ENCODE measurements around the gene SEC14L5.
A peak's percentile ranks its signal among the peaks of the same experiment; 100 is the strongest.

DNA sequence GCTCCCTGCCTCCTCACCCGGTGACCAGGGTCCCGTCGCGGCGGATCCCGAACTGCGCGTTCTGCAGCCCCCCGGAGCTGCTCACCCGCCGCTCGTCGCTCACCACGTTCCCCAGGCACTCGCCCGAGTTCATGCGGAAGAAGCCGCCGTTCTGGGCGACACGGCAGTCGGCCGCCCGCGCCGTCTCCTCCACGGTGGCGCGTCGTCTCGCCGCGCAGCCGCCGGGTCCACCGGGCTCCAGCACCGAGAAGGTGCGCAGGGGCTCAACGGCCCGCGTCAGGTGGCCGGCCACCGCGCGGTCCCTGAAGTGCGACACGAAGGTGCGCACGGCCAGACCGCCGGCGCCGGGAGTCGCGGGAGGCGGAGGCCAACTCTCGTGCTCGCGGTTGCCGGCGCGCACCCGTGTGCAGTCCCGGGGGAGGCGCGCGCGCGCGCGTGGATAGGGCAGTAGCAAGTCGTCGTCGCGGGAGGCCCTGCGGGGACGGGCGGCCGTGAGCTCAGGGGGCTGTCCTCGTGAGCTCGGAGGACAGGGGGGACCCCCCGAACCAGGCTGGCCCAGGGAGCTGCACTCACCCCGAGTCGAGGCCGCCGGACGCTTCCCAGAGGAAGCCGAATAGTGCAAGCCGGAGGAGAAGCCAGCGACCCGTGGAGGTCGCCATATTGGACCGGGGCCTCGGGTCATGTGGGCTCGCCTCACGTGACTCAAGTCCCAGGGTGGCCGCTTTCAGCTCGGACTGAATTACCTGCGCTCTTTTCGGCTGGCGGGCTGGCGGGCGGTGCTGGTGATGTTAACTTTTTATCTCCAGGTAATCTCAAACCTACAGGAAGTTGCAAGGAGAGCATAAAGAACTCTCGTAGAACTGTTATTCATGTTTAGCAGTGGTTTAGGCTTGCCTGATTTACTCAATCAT lies 75.4 kb downstream of the SEC14L5 start, which contains the start of gene NAGPA:
- TF ChIP-seq CTCF (conservative IDR thresholded peaks at IDR 0.05; ENCODE audit: low read depth, low read length) (no peak), POLR2A (IDR thresholded peaks at IDR 0.05; ENCODE audit: low read depth, low read length) (no peak), RAD21 (IDR thresholded peaks at IDR 0.05; ENCODE audit: low read length) (no peak), RCOR1 (IDR thresholded peaks at IDR 0.05; ENCODE audit: insufficient replicate concordance, low read length) (no peak), MXI1 (IDR thresholded peaks at IDR 0.05; ENCODE audit: borderline replicate concordance, low read depth, low read length) (peak; percentile 54; the same call in 1 of the 2 replicates), CEBPB (IDR thresholded peaks at IDR 0.05; ENCODE audit: low read depth, low read length) (no peak), SMC3 (IDR thresholded peaks at IDR 0.05; ENCODE audit: low read depth, low read length) (no peak), BHLHE40 (IDR thresholded peaks at IDR 0.05; ENCODE audit: low read depth, low read length) (peak; percentile 55; the same call in 1 of the 2 replicates), MAZ (IDR thresholded peaks at IDR 0.05; ENCODE audit: borderline replicate concordance, low read depth, low read length) (no peak)
